ENCODE data around the gene TAC4.

The TAC4 gene

GRCh38 chr17:49874911-49875310, 27.0 kb upstream of the TAC4 start:
- no peak overlapping the region for H3K4me3 ChIP-seq (ENCODE audit: low read depth in 1 of 2, low read length in 2 of 2)
- DNase-seq: no peak
- no peak overlapping the region for H3K27ac ChIP-seq (ENCODE audit: low read length)
- no peaks in the 10 kb centered on the region for H3K9me3 ChIP-seq (ENCODE audit: insufficient read depth, low read length, severe bottlenecking)
- H3K36me3 ChIP-seq (ENCODE audit: insufficient read depth, low read length): no peaks in the 10 kb centered on the region
- 0 out of 2 replicates have a peak, but pooled peaks cover 3% of the 10 kb centered on the region for H3K4me1 ChIP-seq (ENCODE audit: insufficient read depth, low read length)
- H3K27me3 ChIP-seq (ENCODE audit: insufficient read depth, low read length, poor library complexity): peaks cover 12% of the 10 kb centered on the region
- no peak overlapping the region for H3K9ac ChIP-seq (ENCODE audit: low read depth, low read length)
- H3K4me2 ChIP-seq (ENCODE audit: insufficient read depth, low read length): no peak overlapping the region
- no peak for ATAC-seq (ENCODE audit: insufficient read depth, low read depth)
- no peak overlapping the region for H2AFZ ChIP-seq (ENCODE audit: low read depth, low read length)
- TF ChIP-seq EZH2 (IDR thresholded peaks at IDR 0.05; ENCODE audit: borderline replicate concordance, low read depth, low read length, severe bottlenecking) (no peak), CTCF (IDR thresholded peaks at IDR 0.05; ENCODE audit: borderline replicate concordance, extremely low read depth, low read length, poor library complexity, severe bottlenecking) (no peak)
- 0 out of 2 replicates have a peak, but pooled peaks cover under 1% of the 10 kb centered on the region for H4K20me1 ChIP-seq (ENCODE audit: insufficient read depth, low read length)
- no peaks in the 10 kb centered on the region for H3K79me2 ChIP-seq (ENCODE audit: insufficient read depth, low read length)

GRCh38 chr17:49873926-49874325, 26.1 kb upstream of the TAC4 start:
- no peak overlapping the region for H3K4me2 ChIP-seq (ENCODE audit: insufficient read depth, low read length)
- TF ChIP-seq EZH2 (IDR thresholded peaks at IDR 0.05; ENCODE audit: borderline replicate concordance, low read depth, low read length, severe bottlenecking): no peak
- TF ChIP-seq CTCF (IDR thresholded peaks at IDR 0.05; ENCODE audit: borderline replicate concordance, extremely low read depth, low read length, poor library complexity, severe bottlenecking): no peak

GRCh38 chr17:49873466-49873865, 25.6 kb upstream of the TAC4 start:
- Histone ChIP-seq H3K9ac (ENCODE audit: low read depth, low read length) (no peak overlapping the region), H3K27ac (ENCODE audit: low read length) (no peak overlapping the region), H4K20me1 (ENCODE audit: insufficient read depth, low read length) (0 out of 2 replicates have a peak, but pooled peaks cover 3% of the 10 kb centered on the region), H3K27me3 (ENCODE audit: insufficient read depth, low read length, poor library complexity) (peaks cover 8% of the 10 kb centered on the region), H3K4me1 (ENCODE audit: insufficient read depth, low read length) (0 out of 2 replicates have a peak, but pooled peaks cover 3% of the 10 kb centered on the region), H3K36me3 (ENCODE audit: insufficient read depth, low read length) (no peaks in the 10 kb centered on the region), H3K79me2 (ENCODE audit: insufficient read depth, low read length) (no peaks in the 10 kb centered on the region), H3K4me3 (ENCODE audit: low read depth in 1 of 2, low read length in 2 of 2) (no peak overlapping the region), H3K9me3 (ENCODE audit: insufficient read depth, low read length, severe bottlenecking) (no peaks in the 10 kb centered on the region), H3K4me2 (ENCODE audit: insufficient read depth, low read length) (no peak overlapping the region), H2AFZ (ENCODE audit: low read depth, low read length) (no peak overlapping the region)
- DNase-seq (no peak), ATAC-seq (ENCODE audit: insufficient read depth, low read depth) (no peak)
- no peak for TF ChIP-seq CTCF (IDR thresholded peaks at IDR 0.05; ENCODE audit: borderline replicate concordance, extremely low read depth, low read length, poor library complexity, severe bottlenecking)
- TF ChIP-seq EZH2 (IDR thresholded peaks at IDR 0.05; ENCODE audit: borderline replicate concordance, low read depth, low read length, severe bottlenecking): no peak

More at GRCh38 chr17:49873926-49874325, 26.1 kb upstream of the TAC4 start:
- H3K27ac ChIP-seq (ENCODE audit: low read length): no peak overlapping the region
- H3K27me3 ChIP-seq (ENCODE audit: insufficient read depth, low read length, poor library complexity): peaks cover 8% of the 10 kb centered on the region
- no peak overlapping the region for H3K4me3 ChIP-seq (ENCODE audit: low read depth in 1 of 2, low read length in 2 of 2)
- no peaks in the 10 kb centered on the region for H3K9me3 ChIP-seq (ENCODE audit: insufficient read depth, low read length, severe bottlenecking)
- 0 out of 2 replicates have a peak, but pooled peaks cover 3% of the 10 kb centered on the region for H3K4me1 ChIP-seq (ENCODE audit: insufficient read depth, low read length)
- H2AFZ ChIP-seq (ENCODE audit: low read depth, low read length): no peak overlapping the region
- H3K9ac ChIP-seq (ENCODE audit: low read depth, low read length): no peak overlapping the region
- no peaks in the 10 kb centered on the region for H3K36me3 ChIP-seq (ENCODE audit: insufficient read depth, low read length)
- H3K79me2 ChIP-seq (ENCODE audit: insufficient read depth, low read length): no peaks in the 10 kb centered on the region
- DNase-seq (no peak), ATAC-seq (ENCODE audit: insufficient read depth, low read depth) (no peak)
- 0 out of 2 replicates have a peak, but pooled peaks cover 3% of the 10 kb centered on the region for H4K20me1 ChIP-seq (ENCODE audit: insufficient read depth, low read length)
